Germinal center (tissue), 1 donor: ENCODE results near the gene WDR35.
"Not testable (repeated sequence)": the region's sequence is repeated elsewhere in the genome, so short reads cannot be mapped to it uniquely, and the experiment has no call there.

ENCODE experiments used
- DNase-seq: peaks from one replicate; pipeline ENCODE4 v3.0.0; 2012; ENCODE audit warnings: mixed read lengths, low spot score

The WDR35 gene

DNA sequence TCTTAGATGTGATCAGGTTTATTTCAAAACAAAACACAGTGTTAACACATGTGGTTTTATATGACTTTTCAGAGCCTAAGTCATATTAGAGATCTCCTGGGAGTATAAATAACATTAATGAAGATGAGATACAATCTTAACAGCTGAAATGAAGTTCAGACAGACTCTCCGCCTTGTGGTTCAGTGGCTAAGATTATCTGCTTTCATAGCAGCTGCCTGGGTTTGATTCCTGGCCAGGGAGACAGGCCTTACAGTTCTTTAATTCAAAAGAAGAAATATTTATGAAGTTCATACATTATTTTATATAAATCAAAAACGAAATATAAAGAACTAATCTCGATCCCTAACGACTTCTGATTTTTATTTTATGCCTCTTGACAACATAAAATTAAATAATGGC, 52.9 kb downstream of the WDR35 start:
- no peak for DNase-seq

DNA sequence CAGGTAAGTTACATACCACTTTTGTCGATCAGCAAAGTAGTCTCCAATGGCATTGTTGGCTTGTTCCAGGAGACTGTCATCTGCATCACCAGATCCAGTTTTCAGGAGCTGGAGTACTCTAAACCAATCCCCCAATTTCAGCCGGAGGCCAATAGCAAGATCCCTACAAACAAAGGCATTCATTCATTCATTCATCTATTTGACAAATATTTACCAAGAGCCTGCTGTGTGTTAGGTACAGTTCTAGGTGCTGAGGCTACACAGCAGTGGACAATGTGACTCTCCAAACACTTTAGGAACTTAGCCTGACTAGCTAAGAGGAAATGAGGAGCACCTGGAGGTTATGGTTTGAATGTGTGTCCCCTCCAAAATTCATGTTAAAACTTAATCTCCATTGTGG, 53.7 kb downstream of the WDR35 start:
- DNase-seq, result no peak

DNA sequence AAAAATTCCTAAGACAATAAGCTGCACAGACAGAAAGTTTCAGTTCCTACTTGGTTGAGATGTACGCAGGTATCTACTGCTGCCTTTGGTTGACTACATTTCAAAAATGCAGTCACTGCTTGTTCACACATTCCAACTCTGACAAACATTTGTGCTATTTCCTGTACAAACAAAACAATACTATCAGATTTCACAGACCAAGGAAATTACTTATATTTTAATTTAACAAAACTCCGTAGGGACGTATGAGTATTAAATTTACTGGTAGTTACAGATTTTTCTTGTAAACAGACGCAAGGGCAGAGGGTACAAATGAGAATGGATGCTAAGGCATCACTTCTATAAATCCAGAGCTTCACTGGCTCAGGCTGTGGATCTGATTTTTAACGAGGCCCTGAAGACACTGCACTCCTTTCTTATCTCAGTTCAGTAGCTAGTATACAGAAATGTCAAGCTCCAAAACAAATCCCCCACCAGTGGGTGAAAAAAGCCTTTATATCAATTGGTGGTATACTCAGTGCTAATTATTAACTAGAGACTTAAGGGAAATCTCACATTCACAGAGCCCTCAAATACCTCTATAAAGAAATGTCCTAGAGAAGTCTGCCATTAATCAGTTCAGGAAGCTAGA, 56.4 kb downstream of the WDR35 start:
- no peak for DNase-seq

DNA sequence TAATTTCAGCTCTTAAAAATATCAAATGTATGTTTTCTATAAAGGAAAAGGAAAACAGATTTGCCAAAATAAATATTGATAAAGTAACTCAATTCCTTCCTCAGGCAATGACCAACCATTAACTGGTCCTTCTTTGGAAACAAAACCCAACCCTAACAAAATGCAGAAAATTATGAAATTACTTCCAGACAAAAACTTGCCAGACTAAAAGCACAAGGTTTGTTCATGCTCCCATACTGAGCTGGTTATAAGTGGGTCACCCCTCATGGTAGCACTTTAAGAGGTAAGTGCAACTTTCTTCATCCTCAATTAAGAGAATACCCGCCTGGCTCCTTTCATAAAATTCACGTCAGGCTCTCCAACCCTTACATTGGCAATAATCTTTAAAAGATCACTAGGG, 57.0 kb downstream of the WDR35 start:
- DNase-seq, result no peak

DNA sequence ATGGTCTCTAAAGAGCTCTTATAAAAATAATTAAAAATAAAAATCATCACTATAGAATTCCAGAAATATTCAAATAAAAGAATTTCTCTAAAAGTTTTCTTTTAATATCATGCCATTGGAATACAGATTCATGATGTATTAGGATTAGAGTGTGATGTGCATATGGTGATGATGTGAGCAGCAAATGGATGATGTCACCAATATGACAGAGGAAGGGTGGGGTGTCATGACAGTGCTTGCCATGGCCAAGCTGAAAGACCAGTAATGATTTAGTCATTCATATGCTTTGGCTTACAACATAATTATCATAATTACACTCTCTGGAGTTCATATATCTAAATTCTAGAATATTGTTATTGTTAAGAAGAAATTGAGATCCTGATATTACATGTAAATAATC, 60.7 kb downstream of the WDR35 start:
- no peak for DNase-seq

DNA sequence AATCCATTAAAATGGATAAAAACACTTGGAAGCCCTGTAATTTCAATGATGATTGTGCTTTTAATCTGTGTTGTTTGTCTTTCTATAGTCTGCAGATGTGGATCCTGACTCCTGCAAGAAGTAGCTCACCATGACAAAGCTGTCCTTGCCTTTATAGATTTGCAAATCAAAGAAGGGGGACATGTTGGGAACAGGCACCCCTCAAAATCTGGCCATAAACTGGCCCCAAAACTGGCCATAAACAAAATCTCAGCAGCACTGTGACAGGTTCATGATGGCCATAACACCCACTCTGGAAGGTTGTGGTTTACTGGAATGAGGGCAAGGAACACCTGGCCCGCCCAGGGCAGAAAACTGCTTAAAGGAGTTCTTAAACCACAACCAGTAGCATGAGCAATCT, 62.1 kb downstream of the WDR35 start:
- DNase-seq, result not testable (repeated sequence)

DNA sequence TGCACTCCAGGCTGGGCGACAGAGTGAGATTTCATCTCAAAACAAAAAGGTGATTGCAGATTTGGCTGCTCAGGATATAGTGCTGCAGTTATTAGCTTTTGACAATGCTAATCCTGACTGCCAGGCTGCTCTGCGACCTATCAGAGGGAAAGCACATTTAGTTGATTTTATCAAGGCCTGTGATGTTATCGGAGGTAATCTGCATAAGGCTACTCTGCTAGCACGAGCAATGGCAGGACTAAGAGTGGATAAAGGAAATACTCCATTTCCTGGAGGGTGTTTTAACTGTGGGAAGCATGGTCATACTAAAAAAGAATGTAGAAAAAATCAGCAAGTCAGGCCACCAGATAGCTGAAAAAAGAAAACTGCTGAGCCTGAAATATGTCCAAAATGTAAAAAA, 65.4 kb downstream of the WDR35 start:
- DNase-seq, result not testable (repeated sequence)

DNA sequence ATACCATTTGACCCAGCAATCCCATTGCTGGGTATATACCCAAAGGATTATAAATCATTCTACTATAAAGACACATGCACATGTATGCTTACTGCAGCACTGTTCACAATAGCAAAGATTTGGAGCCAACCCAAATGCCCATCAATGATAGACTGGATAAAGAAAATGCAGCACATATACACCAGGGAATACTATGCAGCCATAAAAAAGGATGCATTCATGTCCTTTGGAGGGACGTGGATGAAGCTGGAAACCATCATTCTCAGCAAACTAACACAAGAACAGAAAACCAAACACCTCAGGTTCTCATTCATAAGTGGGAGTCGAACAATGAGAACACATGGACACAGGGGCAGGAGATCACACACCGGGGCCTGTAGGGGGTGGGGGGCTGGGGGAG, 67.7 kb downstream of the WDR35 start:
- DNase-seq, result not testable (repeated sequence)

DNA sequence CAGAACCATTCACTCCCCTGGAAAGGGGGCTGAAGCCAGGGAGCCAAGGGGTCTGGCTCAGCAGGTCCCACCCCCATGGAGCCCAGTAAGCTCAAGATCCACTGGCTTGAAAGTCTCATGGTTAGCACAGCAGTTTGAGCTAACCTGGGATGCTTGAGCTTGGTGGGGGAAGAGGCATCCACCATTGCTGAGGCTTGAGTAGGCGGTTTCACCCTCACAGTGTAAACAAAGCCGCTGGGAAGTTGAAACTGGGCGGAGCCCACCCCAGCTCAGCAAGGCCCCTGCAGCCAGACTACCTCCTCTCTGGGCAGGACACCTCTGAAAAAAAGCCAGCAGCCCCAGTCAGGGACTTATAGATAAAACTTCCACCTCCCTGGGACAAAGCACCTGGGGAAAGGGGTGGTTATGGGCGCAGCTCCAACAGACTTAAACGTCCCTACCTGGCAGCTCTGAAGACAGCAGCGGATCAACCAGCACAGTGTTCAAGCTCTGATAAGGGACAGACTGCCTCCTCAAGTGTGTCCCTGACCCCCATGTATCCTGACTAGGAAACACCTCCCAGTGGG, 73.4 kb downstream of the WDR35 start:
- no peak for DNase-seq

DNA sequence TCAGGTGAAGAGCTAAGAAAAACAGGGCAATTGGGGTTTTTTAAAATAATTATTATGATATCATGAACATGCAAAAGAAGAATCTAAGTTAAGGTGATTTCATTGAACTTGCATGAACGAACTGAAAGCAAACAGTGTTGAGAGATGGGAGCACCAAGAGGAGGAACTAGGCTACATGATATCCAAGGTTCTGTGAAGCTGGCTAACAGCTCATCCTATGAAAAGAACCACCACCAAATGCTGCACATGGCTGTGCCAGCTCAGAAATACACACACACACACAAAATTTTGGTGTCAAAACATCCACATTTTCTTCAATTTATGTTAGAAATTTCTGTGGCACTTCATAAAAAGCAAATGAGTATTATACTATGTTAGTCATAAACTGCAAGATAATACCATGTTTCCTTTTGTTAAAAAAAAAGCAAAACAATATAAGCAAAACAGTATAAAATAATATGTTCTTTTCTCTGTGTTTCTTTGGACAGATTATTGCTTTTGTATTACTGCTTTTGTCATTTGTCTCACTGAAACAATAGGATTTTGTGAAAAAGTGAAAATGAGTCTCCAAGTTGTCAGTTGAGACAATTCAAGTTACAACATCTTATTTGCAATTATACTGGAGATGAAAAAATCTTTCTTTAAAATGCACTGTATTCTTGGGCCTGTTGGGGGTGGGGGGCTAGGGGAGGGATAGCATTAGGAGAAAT, 75.5 kb downstream of the WDR35 start:
- no peak for DNase-seq

DNA sequence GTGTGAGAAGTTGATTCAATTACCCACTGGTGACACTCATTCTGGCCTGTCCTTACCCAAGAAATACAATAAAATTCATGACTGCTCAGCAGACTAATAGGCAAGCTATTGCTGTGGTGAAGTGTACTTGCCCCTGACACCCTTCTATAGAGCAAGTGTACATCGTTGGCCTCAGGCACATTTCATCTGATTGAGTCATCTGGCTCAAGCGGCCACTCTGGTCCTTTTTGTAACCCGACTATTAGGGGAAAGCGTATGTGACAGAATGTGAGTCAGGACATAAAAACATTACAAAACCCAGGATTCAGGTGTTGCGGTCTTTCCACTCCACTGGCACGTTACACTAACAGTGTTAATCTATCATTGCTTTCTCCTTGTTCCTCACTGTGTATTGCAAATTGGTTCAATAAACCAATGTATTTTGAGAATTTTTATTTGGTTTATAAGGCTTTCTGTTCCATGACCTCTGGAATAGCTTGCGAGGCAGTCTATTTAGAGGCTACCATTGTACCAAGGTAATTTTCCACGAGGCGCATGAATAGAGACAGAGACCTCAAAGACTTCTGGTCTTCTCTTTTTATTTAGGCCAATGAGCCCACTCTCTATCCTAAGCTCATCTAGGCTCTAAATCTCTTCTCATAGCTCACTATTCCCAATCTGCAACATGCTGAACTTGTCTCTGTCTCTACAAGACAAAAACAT, 77.9 kb downstream of the WDR35 start:
- DNase-seq, result no peak

DNA sequence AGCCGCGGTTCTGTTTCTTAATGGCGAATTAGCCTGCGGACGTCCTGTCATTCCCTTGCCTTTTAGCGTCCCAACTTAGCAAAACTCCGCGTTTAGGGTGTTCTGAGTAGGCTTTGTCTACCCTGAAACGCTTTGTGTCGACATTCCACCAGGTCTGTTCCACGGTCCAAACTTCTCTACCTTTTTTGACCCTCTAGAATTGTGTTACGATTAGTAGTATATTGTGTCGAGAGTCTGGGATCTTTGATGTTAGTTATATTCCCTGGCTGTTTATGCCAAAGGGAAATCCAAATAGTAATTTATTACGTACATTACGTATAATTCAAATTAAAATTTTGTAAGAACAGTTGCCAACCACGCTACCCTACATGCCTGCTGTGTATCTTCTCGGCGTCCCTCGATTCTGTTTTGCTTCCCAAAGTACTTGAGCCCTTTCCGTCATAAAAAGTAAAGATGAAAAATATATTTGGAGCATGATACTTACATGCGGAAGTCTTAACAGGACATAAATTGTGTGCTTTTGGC, 87.6 kb downstream of the WDR35 start:
- DNase-seq, result no peak

DNA sequence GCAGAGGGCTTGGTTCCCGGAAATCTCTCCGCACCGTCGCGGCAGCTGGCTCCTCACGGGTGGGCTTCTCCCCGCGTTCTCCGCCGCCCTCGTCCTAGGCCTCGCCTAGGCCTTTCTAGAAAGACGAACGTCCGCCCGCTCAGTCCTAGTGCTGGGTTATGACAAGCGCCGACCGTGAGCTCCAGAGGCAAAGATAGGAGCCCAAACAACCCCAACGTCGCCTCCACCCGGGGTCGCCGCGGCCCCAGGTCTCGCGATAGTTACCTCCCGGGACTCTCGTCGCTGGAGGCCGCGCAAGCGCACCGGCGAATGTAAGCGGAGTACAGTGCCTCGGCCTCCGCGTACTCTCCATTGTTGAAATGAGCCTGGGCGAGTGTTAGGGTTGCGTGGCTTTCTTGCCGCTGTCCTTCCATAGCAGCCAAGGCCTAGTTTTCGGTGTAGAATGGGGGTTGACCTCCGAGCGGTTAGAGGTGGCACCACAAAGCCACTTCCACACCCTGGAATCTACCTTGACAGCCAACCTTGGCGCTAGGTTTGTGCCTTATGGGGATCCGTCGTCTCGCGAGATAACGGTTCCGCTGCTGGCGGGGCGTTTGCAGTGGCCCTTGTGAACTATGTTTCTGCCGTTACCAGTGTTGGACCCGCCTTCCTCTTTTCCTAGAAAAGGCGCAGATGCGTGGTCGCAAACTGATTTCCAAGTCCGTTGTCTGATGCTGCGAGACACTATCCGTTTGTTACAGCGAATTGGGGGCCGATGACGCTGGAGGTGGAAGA, 88.3 kb downstream of the WDR35 start, which contains the start of gene TTC32:
TSS of gene TTC32 (minus strand) at position 542 of the 774 bp plus-strand sequence. CDS start at position 413, 129 bp downstream.
- DNase-seq, result peak; percentile 93

DNA sequence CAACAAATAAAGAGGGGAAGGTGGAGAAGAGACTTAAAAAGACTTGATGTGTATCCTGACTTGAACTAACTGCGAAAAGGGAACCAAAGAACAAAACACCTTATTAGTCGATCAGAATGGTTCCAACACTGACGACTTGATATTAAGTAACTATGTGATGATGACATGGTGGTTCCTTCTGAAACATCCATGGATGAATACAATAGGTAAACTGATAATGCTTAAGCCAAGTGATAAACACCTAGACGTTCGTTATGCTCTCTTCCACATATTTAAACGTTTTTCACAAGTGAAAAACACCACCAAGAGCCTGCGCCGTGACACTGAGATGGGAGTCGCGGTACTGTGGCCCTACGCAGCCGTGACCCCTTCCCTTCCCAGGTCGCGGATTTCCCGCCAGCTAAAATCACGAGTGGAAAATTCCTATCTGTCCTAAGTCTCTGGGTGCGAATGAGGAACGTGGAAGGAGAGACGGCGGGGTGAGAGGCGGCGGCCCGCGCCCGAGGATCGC, 88.9 kb downstream of the WDR35 start:
- DNase-seq, result peak; percentile 16

DNA sequence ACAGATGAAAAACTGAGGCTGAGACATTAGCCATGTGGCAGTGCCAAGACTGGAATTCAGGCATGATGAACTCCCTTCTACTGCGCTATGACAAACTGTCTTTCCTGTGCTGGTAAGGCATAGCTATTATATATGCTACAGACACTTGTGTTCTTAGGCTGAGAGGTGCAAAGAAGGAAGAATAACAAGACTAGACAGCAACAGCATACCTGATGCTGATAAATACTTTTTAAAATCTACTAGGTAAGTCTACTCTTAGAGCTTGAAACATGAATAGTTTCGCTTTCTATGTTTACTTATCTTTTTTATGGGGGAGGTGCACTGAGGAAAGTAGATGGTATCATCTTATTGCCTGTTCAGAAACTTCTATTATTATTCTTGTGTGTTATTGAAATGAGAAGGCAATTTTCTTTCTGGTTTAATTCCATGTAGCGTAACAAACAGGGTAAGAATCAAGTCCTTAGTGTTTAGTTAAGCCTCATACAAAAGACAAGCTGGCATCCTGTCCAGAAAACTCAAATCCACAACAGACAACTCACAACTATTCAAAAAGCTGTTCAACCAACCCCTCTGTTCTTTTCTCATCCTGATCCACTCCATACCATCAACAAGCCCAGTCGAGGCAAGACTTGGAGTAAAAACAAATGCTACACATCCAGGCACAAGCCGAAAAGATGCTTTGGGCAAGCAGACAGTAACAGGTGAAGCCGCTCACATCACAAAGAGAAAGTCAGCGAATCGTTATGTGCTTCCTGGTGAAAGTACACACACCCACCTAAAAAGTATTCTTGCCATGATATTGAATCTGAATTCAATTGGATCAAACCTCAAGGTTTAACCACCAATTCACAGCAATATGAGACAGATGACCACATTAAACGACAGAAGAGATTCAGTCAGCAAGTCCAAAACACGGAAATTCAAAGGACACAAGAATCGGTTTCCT, 89.6 kb downstream of the WDR35 start:
- no peak for DNase-seq

DNA sequence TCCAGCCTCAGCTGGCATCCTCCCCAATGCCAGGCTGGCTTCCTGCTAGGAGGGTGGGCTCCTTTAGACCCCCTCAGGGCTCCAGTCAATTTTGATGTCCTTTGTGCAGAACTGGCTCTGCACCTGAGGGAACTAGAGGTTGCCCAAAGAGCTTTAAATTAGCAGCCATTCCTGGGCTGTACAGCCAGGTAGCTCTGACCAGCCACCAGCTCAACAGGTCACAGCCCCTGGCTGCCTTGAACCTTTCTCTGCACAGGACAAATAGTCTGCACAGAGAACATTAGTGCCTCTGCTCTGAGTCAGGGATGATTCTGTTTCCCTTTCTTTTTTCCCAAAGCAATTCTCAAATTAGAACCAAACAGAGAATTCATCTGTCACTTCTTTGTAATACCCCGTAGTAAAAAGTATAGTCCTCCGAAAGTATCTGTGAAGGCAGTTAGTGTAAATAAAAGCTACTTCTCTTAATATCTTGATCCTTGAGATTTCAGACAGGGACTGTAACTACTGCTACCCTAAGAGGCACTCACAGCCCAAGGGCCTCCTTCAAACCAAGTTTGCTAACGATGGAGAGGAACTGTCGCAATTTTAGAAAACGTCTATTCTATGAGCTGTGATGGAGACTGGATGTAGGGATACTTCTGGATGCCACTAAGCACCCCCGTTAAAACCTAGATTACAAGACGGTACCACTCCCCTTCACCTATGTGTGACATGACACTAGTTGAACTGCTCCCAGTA, 91.1 kb downstream of the WDR35 start:
- no peak for DNase-seq

DNA sequence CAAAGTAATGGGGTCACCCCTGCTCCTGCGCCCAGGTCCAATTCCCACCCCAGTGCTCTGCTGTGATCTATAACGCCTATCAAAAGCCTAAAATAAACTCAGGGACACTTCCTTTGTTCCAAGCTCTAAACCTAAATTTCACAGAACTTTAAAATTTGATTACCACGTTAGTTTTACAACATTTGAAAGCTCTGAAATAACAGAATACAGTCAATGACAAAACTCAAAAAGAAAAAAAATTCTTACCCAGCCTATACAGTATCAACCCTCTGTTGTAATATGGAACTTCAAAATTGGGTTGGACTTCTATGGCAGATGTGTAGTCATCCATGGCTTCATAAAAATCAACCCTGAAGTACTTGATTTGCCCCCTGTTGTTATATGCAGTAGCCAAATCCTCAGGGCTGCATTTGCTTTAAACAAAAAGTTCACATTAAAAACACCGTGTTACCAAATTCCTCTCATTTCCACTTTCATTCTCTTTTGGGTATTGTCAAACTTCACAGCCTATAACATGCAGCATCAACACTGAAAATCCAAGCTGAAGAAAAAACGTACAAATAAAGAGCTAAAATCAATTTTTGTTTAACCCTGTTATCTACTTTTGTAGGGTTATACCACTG, 92.2 kb downstream of the WDR35 start:
- no peak for DNase-seq

DNA sequence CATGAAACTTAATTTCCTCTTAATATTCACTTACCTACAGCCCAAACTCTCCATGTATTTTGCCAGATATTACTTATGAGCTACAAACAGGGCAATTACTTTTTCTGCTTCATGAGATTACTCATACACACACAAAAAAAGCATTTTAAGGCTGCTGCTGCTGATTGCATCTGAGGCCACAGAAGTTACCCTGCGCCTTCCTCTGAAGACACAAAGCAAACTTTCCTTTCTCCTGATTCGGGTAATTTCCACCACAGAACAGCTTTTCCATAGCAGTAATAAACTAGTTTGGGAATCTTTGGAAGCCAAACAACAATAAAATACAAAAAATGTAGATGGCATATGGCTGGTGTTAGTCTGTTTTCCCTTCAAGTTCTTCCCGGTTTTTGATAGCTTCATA, 94.4 kb downstream of the WDR35 start:
- DNase-seq, result no peak

DNA sequence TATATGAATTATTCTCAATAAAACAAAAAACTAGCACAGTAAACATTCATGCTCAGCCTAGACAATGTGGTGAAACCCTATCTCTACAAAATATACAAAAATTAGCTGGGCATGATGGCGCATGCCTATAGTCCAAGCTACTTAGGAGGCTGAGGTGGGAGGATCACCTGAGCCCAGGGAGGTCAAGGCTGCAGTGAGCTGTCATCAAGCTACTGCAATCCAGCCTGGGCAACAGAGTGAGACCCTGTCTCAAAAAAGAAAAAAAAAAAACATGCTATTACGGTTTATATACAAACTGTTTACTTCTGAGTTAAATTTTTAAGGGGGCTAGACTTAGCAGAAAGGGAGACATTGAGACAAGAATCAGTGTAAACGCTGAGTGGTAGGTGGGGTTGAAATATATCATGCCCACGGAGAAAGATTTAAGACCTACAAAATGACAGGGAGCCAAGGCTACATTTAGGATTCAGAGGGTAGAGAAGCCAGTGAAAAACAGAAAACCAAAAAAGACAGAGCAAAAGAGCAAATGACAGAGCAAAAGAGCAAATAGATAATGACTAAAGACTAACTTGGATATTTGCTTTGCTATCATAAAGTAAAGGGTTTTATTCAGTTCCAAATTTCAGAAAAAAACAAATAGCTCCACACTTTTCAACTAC, 95.6 kb downstream of the WDR35 start:
- DNase-seq, result no peak
